ENCODE data around the gene FGF2.
A peak's percentile ranks its signal among the peaks of the same experiment; 100 is the strongest.
"Not testable (repeated sequence)": the region's sequence is repeated elsewhere in the genome, so short reads cannot be mapped to it uniquely, and the experiment has no call there.

The FGF2 gene

DNA sequence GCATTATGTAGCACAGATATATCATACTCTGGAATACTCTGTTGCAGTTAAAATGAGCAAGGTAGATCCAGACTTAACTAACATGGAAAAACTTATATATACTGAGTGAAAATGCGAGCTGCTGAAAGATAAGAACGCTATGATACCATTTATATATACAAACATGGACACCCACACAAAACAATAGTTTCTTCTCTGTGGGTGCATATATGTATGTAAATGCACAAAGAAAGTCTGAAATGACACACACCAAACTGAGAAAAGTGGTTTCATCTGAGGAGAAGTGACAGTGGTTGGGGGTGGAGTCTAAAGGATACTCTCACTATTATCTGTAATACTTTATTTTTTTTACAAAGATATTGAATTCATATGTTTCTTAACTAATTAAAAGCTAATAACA lies 12.2 kb upstream of the FGF2 start:
- DNase-seq (ENCODE audit: low spot score): no peak

DNA sequence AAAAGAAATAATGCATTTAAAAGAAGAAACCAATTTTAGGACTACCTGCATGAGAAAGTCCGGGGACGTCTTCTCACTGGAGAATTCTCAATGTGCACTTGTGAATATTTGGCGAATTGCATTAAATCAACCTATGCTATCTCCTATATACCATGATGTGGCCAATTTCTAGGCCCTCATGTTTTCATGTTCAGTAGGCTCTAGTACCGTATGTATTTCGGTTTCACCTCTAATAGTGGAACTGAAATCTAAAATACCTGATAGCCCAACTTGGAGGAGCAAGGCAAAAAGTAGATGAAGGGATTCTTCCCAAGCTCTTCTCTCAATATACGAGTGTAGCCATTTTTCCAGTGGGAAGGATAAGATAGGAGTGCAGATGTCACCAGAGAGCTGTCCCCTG lies 11.4 kb upstream of the FGF2 start:
- no peak for DNase-seq (ENCODE audit: low spot score)

DNA sequence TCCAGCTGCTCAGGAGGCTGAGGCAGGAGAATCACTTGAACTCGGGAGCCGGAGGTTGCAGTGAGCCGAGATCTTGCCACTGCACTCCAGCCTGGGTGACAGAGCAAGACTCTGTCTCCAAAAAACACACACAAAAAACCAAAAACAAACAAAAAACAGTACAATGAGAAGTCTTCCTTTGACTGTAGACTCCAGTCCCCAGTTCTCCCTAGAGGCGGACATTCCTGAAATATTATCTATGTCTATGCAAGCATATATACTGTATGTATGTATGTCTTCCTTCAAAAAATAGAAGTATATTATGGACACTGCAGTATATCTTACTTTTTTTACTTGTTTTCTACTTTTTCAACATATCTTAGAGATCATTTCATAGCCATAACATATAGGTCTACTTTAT lies 10.2 kb upstream of the FGF2 start:
- no peak for DNase-seq (ENCODE audit: low spot score)

- peak; percentile 44 for DNase-seq (ENCODE audit: low spot score)
Observed at GRCh38 chr4:122819708-122820449, 6.8 kb upstream of the FGF2 start.

GRCh38 chr4:122821092-122821491 lies 5.5 kb upstream of the FGF2 start:
- DNase-seq (ENCODE audit: low spot score): no peak

DNA sequence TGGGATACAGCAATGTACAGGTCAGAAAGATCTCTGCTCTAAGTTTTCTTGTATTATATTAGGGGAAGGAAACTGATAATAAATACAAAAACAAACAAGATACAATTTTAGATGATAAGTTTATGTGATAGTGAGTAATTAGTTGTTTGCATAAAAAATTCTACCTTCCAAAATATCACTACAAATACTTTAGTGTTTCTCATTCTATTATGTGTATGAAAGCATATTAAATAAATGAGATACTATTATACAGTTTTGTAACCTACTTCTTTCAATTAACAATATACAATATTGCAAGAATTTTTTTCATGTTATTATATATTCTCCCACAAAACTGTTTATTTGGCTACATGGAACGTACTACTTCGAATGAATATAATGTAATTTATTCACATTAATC lies 4.2 kb upstream of the FGF2 start:
- no peak for DNase-seq (ENCODE audit: low spot score)

GRCh38 chr4:122823476-122823875 lies 3.2 kb upstream of the FGF2 start:
- no peak for DNase-seq (ENCODE audit: low spot score)

- DNase-seq (ENCODE audit: low spot score): no peak
Observed at GRCh38 chr4:122824616-122825015, 2.0 kb upstream of the FGF2 start.

DNA sequence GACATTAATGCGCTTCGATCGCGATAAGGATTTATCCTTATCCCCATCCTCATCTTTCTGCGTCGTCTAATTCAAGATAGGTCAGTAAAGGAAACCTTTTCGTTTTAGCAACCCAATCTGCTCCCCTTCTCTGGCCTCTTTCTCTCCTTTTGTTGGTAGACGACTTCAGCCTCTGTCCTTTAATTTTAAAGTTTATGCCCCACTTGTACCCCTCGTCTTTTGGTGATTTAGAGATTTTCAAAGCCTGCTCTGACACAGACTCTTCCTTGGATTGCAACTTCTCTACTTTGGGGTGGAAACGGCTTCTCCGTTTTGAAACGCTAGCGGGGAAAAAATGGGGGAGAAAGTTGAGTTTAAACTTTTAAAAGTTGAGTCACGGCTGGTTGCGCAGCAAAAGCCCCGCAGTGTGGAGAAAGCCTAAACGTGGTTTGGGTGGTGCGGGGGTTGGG lies 528 bp upstream of the FGF2 start:
- no peak for DNase-seq (ENCODE audit: low spot score)

GRCh38 chr4:122827258-122827878 lies 737 bp downstream of the FGF2 start:
- DNase-seq (ENCODE audit: low spot score): peak; percentile 44

DNA sequence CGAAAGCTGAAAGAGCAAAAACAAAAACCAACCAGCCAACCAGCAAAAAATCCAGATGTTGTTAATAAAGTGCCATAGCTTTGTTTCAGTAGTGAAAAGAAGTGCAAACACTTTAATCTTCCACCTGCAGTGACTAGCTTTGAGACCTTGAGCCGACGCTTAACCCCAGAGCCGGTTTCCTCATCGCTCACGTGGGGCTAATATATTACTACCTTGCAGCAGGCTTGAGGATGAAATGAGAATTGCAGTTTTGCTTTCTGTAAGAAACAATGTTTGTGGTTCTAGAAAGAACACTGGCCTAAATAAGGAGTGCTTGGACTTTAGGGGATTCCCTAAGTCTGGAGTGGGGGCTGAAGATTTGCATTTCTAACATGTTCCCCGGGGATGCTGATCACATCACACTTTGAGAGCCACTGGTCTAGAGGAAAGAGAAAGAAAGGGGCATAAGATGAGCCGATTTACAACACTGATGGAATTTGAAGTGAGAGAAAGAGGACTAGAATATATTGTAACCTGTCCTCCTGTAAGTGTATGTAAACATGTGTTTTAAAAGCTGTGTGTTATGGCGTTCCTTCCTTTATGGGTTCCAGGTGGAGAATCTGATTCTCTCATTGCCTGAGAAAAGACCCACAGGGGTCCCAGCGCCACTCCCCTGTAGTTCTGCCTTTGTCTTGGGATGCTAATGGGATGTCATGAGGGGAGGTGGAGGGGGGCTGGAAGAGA lies 1.4 kb downstream of the FGF2 start:
- DNase-seq (ENCODE audit: low spot score): peak; percentile 85

DNA sequence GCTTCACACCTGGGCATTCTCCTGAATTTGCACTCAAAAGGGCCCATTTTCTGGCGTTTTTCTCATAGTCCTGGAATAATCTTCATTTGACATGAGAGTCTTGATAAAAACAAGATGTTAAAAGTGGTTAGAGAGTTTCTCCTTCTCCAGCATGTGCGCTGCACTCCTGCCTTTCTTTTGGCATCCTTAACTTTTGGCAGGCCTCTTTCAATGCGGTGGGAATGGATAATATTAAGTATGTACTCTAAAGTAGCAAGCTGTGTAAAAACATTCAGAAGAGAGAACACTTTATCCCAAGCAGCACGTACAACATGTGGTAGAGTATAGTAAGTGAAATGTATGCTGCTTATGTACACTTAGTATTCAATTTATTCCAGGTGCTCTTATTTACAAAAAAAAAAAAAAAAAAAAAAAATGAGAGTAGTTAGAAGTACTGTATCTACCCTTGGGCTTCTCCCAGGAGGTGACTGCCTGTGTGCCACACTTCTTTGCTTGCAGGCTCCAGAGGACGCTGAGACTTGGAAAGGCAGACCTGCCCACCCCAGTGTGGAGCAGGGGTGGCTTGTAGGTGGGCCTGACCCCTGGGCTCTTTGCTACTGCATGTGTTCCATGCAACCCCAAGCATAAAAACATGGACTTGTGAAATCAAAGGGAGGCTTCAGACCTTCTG lies 3.9 kb downstream of the FGF2 start:
- DNase-seq (ENCODE audit: low spot score): no peak

DNA sequence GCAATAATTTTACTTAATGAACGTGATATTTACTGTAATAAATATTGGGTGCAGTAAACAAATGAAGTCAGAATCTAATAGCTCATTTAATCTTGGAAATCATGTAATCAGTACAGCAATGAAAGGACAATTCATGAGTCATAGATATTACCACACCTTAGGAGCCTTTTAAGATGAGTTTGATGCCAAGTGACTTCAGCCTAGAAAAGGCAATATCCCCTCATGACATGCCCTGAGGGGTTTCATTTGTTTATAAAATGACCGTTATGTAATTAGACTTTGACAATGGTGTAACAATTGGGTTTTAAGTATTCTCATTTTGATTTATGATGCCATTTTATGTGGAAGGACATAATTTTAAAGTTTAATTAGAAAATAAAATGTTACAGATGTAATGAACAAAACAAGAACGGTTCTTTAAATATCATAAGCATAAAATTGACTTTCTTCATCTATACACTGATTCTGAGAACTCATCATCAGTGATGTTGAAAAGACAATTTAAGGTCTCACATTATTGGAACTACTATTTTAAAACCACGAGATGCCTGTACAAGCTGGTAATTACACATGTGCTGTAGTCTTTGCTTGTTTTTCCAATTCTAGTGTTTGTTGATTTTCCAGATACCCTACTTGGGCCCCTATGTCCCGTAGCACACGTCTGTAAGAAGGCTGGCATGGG lies 5.0 kb downstream of the FGF2 start:
- DNase-seq (ENCODE audit: low spot score): no peak

- DNase-seq (ENCODE audit: low spot score): peak; percentile 38
Observed at GRCh38 chr4:122832732-122833131, 6.1 kb downstream of the FGF2 start.

DNA sequence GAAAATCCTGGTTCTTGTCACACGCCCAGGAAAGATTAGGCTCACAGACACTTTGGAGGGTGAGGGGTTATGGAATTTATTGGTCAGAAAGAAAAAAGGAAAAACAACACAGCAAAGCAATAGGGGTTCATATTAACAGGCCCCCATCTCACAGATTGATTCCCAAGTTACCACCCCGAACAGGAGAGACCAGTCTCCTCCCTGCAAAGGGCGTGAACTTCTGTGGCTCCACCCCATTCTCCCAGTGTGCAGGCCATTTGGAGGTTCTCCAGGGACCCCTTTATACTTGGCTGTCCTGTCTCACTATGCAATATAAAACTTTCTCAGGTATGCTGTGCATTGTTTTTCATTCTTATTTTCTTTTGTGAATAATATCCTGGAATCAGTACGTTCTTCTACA lies 7.4 kb downstream of the FGF2 start:
- no peak for DNase-seq (ENCODE audit: low spot score)

DNA sequence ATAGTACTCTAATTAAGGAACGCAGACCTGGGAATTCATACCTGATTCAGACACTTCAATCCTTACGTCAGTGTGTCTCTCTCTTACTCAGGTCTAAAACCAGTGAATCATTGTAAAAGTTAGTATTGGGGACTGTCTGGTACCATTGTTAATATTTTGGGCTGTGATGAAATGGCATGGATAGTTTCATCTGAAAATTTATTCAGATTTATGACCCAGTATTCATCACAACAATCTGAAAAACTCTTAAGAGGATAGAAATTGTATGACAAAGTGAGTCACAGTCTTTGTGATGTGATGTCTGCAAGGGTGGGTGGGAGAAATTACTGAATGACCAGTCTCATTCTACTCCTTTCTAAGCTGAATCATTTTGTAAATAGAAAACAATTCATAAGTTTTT lies 10.3 kb downstream of the FGF2 start:
- peak; percentile 77 for DNase-seq (ENCODE audit: low spot score)

- DNase-seq (ENCODE audit: low spot score): no peak
Observed at GRCh38 chr4:122838034-122838433, 11.4 kb downstream of the FGF2 start.

DNA sequence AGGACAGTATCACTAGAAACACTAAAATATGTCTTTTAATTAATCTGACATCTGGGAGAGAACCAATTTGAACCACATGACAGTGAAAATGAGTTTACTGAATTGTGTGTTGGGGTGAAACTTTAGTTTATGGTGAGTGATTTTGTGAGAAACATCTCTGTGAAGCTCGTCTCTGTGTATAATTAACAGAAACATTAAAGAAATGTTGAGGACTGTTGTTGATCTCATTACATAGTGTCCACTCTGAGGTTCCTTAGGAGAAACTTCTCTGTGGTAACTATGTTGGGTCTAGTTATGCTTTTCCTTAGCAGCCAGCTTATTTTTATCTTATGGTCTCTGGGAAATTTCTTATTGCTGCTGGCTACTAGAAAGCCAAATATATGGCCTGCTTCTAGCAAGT lies 15.8 kb downstream of the FGF2 start:
- no peak for DNase-seq (ENCODE audit: low spot score)

DNA sequence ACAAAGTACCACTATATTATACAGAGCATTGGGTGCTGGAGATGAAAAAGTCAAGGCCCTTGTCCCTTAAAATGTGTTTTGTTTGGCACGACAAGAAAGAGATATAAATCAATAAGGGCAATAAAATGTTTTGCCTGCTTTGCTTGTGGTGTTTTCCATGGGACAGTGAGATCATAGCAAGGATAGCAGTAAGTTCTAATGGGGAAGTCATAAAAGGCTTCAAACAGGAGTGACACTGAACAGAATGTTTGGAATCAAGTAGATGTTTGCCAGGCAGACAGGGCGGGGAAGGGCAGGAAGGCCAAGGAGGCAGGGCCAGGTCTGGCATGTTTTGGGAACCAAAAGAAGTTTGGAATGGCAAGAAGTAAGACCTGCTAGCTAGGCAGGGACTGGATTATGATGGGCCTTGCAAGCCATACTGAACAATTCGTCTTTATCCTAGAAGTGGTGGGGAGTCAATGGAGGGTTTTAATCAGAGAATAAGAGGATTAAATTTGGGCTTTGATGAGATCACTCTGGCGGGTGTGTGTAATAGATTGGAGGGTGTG lies 16.4 kb downstream of the FGF2 start:
- no peak for DNase-seq (ENCODE audit: low spot score)

GRCh38 chr4:122844391-122844790 lies 17.8 kb downstream of the FGF2 start:
- DNase-seq (ENCODE audit: low spot score): not testable (repeated sequence)

DNA sequence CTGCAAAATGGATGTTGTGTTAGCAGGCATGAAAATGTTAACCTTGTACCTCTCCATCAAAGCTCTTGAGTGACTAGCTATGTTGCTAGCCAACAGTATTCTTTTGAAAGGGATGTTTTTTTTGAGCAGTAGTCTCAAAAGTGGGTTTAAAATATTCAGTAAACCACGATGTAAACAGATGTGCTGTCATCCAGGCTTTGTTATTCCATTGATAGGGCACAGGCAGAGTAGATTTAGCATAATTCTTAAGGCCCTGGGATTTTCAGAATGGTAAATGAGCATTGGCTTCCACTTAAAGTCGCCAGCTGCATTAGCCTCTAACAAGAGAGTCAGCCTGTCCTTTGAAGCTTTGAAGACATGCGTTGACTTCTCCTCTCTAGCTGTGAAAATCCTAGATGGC lies 18.4 kb downstream of the FGF2 start:
- DNase-seq (ENCODE audit: low spot score): no peak

GRCh38 chr4:122845760-122846159 lies 19.1 kb downstream of the FGF2 start:
- peak; percentile 39 for DNase-seq (ENCODE audit: low spot score)
